Myocyte (in vitro differentiated cells): Measurements from ENCODE around the gene POLR2B. TPM values are rescaled to one million over a fixed set of nuclear protein-coding genes. Genes with fewer than 3 reads are reported as not detected.
"Not testable (repeated sequence)": the region's sequence is repeated elsewhere in the genome, so short reads cannot be mapped to it uniquely, and the experiment has no call there.

Source experiments
- DNase-seq: peaks from one replicate; pipeline ENCODE4 v3.0.0-alpha.2; 2012; ENCODE audit warnings: low read depth
- total RNA-seq: library from RNA; depleted of rRNA; stranded (reverse); fragments of >200 nt; gene quantifications from 2 replicates; pipeline ENCODE4 v1.2.3, GENCODE V29; 2014

The POLR2B gene
- total RNA-seq, 1 donor from 2014 or later, result 171 TPM

- peak; percentile 64 for DNase-seq
These were observed 72.4 kb downstream of the POLR2B start for GRCh38 chr4:57051095-57051494.

- no peak for DNase-seq
These were observed 72.8 kb downstream of the POLR2B start for GRCh38 chr4:57051524-57051923.

GRCh38 chr4:57053508-57053907 is 74.8 kb downstream of the POLR2B start:
- DNase-seq, result no peak

- no peak for DNase-seq
These were observed 77.2 kb downstream of the POLR2B start for GRCh38 chr4:57055886-57056285.

- no peak for DNase-seq
These were observed 81.4 kb downstream of the POLR2B start for GRCh38 chr4:57059890-57060716.

GRCh38 chr4:57060717-57061067 is 82.0 kb downstream of the POLR2B start:
- not testable (repeated sequence) for DNase-seq

- peak; percentile 69 for DNase-seq
These were observed 82.7 kb downstream of the POLR2B start for GRCh38 chr4:57061395-57061794.

GRCh38 chr4:57063518-57063917 is 84.8 kb downstream of the POLR2B start:
- DNase-seq, result no peak

GRCh38 chr4:57064120-57064519 is 85.4 kb downstream of the POLR2B start:
- no peak for DNase-seq

- peak; percentile 58 for DNase-seq
These were observed 86.4 kb downstream of the POLR2B start for GRCh38 chr4:57064811-57065711.

- DNase-seq, result no peak
These were observed 87.2 kb downstream of the POLR2B start for GRCh38 chr4:57065730-57066482.

- peak; percentile 51 for DNase-seq
These were observed 89.7 kb downstream of the POLR2B start for GRCh38 chr4:57068237-57068981.

- no peak for DNase-seq
These were observed 91.8 kb downstream of the POLR2B start for GRCh38 chr4:57070461-57070860.

GRCh38 chr4:57071326-57071725 is 92.6 kb downstream of the POLR2B start:
- DNase-seq, result no peak

- peak; percentile 63 for DNase-seq
These were observed 94.9 kb downstream of the POLR2B start for GRCh38 chr4:57073559-57073958.

GRCh38 chr4:57074744-57075143 is 96.0 kb downstream of the POLR2B start:
- DNase-seq, result peak; percentile 32

GRCh38 chr4:57075367-57075766 is 96.7 kb downstream of the POLR2B start:
- DNase-seq, result no peak

GRCh38 chr4:57076646-57077045 is 98.0 kb downstream of the POLR2B start:
- no peak for DNase-seq

- no peak for DNase-seq
These were observed 99.1 kb downstream of the POLR2B start for GRCh38 chr4:57077550-57078343.
